Endodermal cell (in vitro differentiated cells): ENCODE measurements around the gene SLC27A5. TPM values are rescaled to one million over a fixed set of nuclear protein-coding genes. Genes with fewer than 3 reads are reported as not detected.

Experiments
- DNase-seq: peaks from one replicate; pipeline ENCODE4 v3.0.0-alpha.2; 2017
- H3K27ac ChIP-seq: 2 replicates; pipeline ENCODE4 v1.5.1; 2013; ENCODE audit warnings: mild to moderate bottlenecking, low read depth, low read length, moderate library complexity
- H3K27me3 ChIP-seq: 2 replicates; pipeline ENCODE4 v1.6.1; 2013; ENCODE audit warnings: mild to moderate bottlenecking, low read length, moderate library complexity; ENCODE audit not compliant: insufficient read depth, control insufficient read depth, poor library complexity, severe bottlenecking
- H3K36me3 ChIP-seq: 2 replicates; pipeline ENCODE4 v1.7.0; 2013; ENCODE audit warnings: mild to moderate bottlenecking, low read length, moderate library complexity; ENCODE audit not compliant: control insufficient read depth, insufficient read depth
- H3K4me1 ChIP-seq: one replicate; pipeline ENCODE4 v1.7.0; 2013; ENCODE audit warnings: low read length; ENCODE audit not compliant: control insufficient read depth, insufficient read depth
- H3K4me3 ChIP-seq: 2 replicates; pipeline ENCODE4 v1.5.1; 2013; ENCODE audit warnings: mild to moderate bottlenecking, low read length, moderate library complexity
- H3K9ac ChIP-seq: 2 replicates; pipeline ENCODE4 v1.6.1; 2013; ENCODE audit warnings: mild to moderate bottlenecking, low read length, moderate library complexity; ENCODE audit not compliant: poor library complexity, severe bottlenecking; ENCODE audit errors: extremely low read depth
- H3K9me3 ChIP-seq: 2 replicates; pipeline ENCODE4 v1.6.1; 2013; ENCODE audit warnings: mild to moderate bottlenecking, low read length, moderate library complexity; ENCODE audit not compliant: control insufficient read depth
- H3K27ac Mint-ChIP-seq: 2 replicates; pipeline ENCODE4 v1.8.0; 2020; ENCODE audit warnings: mixed read lengths
- H3K27me3 Mint-ChIP-seq: 2 replicates; pipeline ENCODE4 v1.8.0; 2021; ENCODE audit warnings: mild to moderate bottlenecking, mixed read lengths; ENCODE audit not compliant: insufficient read depth
- H3K36me3 Mint-ChIP-seq: 2 replicates; pipeline ENCODE4 v1.8.0; 2020; ENCODE audit warnings: low read depth, mixed read lengths
- H3K4me1 Mint-ChIP-seq: 2 replicates; pipeline ENCODE4 v1.8.0; 2020; ENCODE audit warnings: mixed read lengths
- H3K4me3 Mint-ChIP-seq: 2 replicates; pipeline ENCODE4 v1.8.0; 2020; ENCODE audit warnings: mild to moderate bottlenecking, moderate library complexity, mixed read lengths
- H3K9me3 Mint-ChIP-seq: 2 replicates; pipeline ENCODE4 v1.8.0; 2020; ENCODE audit warnings: mild to moderate bottlenecking, mixed read lengths
- CTCF ChIP-seq: fragments of 200-600 bp; sonication (generic); conservative IDR thresholded peaks from 2 replicates; pipeline ENCODE4 v1.5.0; 2021; ENCODE audit warnings: antibody characterized with exemption, mild to moderate bottlenecking
- WGBS, 2 experiments: methylation state at CpG; one replicate each; pipeline versions ENCODE4 v1.1.5 to v1.1.7; 2013; ENCODE audit warnings: missing lambda C conversion rate in 2 of 2, mixed read lengths in 1 of 2; ENCODE audit not compliant: insufficient coverage in 1 of 2, insufficient read length in 1 of 2; 5-methylcytosine and 5-hydroxymethylcytosine counted together
- total RNA-seq, 2 donors: library from RNA; stranded (reverse); fragmentation: NEBNext Ultra II Directional in 1 of 2; extraction: Animal tissue kit (Norgen Biotek cat#: 25700) in 1 of 2; gene quantifications; 2 replicates in 1 of 2; 3 replicates in 1 of 2; pipeline ENCODE4 v1.2.1, GENCODE V29; 2021

The SLC27A5 gene
- total RNA-seq, 2 donors from 2014 or later = 13.6 to 15.3 TPM

- no peak for TF ChIP-seq CTCF
- Mint-ChIP-seq H3K9me3 (no peaks in the 10 kb centered on the region), H3K4me3 (no peak overlapping the region), H3K4me1 (no peaks in the 10 kb centered on the region), H3K27ac (no peak overlapping the region), H3K36me3 (no peaks in the 10 kb centered on the region), H3K27me3 (peaks cover 23% of the 10 kb centered on the region)
- Histone ChIP-seq H3K27me3 (peaks cover 12% of the 10 kb centered on the region), H3K4me1 (no peaks in the 10 kb centered on the region), H3K4me3 (no peak overlapping the region), H3K36me3 (no peaks in the 10 kb centered on the region), H3K9ac (no peak overlapping the region), H3K27ac (no peak overlapping the region), H3K9me3 (no peaks in the 10 kb centered on the region)
- DNase-seq = no peak
- WGBS, 2 experiments = 88 to 90% methylated on average over 2 to 9 of the region's 10 CpGs
Measured at GRCh38 chr19:58531034-58531840, 19.4 kb upstream of the SLC27A5 start.

- Histone ChIP-seq H3K4me3 (no peak overlapping the region), H3K27ac (no peak overlapping the region), H3K27me3 (peaks cover 12% of the 10 kb centered on the region), H3K4me1 (no peaks in the 10 kb centered on the region), H3K36me3 (no peaks in the 10 kb centered on the region), H3K9me3 (no peaks in the 10 kb centered on the region), H3K9ac (no peak overlapping the region)
- H3K9me3 Mint-ChIP-seq = no peaks in the 10 kb centered on the region
- no peak for DNase-seq
- TF ChIP-seq CTCF = no peak
- WGBS, 2 experiments = 93 to 100% methylated on average over 1 to 3 of the region's 3 CpGs
- no peak overlapping the region for H3K4me3 Mint-ChIP-seq
- no peaks in the 10 kb centered on the region for H3K36me3 Mint-ChIP-seq
- H3K27ac Mint-ChIP-seq = no peak overlapping the region
- peaks cover 3% of the 10 kb centered on the region for H3K4me1 Mint-ChIP-seq
- peaks cover 21% of the 10 kb centered on the region for H3K27me3 Mint-ChIP-seq
Measured at GRCh38 chr19:58529405-58529804, 17.6 kb upstream of the SLC27A5 start.

GRCh38 chr19:58522709-58523108 is 10.9 kb upstream of the SLC27A5 start:
- no peaks in the 10 kb centered on the region for H3K9me3 Mint-ChIP-seq
- H3K27me3 Mint-ChIP-seq = peaks cover 3% of the 10 kb centered on the region
- Histone ChIP-seq H3K9me3 (no peaks in the 10 kb centered on the region), H3K4me3 (no peak overlapping the region), H3K27ac (no peak overlapping the region), H3K36me3 (no peaks in the 10 kb centered on the region), H3K27me3 (no peaks in the 10 kb centered on the region), H3K4me1 (peaks cover 4% of the 10 kb centered on the region), H3K9ac (no peak overlapping the region)
- DNase-seq = no peak
- peaks cover 2% of the 10 kb centered on the region for H3K36me3 Mint-ChIP-seq
- no peak overlapping the region for H3K4me3 Mint-ChIP-seq
- H3K27ac Mint-ChIP-seq = peak overlapping the region; percentile 20
- no peak for TF ChIP-seq CTCF
- 23 to 81% methylated on average over 2 to 3 of the region's 3 CpGs for WGBS, 2 experiments
- H3K4me1 Mint-ChIP-seq = peaks cover 15% of the 10 kb centered on the region
